Smooth muscle cell (in vitro differentiated cells): ENCODE data around the gene ST14. TPM values are rescaled to one million over a fixed set of nuclear protein-coding genes. Genes with fewer than 3 reads are reported as not detected.

ENCODE experiments used
- DNase-seq: peaks from one replicate; lab custom pipeline; 2025; ENCODE audit not compliant: unreplicated experiment; lab: John Stamatoyannopoulos, UW
- H2AFZ ChIP-seq: fragments of 200-600 bp; sonication (generic); 2 replicates; pipeline ENCODE4 v1.6.0; 2016; ENCODE audit warnings: antibody characterized with exemption, low read depth, mild to moderate bottlenecking
- H3F3A ChIP-seq: fragments of 200-600 bp; sonication (generic); 2 replicates; pipeline ENCODE4 v1.6.0; 2017; ENCODE audit warnings: antibody characterized with exemption, low read depth
- H3K27ac ChIP-seq: fragments of 200-600 bp; sonication (generic); 2 replicates; pipeline ENCODE4 v1.5.1; 2016; ENCODE audit warnings: low read depth, mild to moderate bottlenecking
- H3K27me3 ChIP-seq: fragments of 200-600 bp; sonication (generic); 2 replicates; pipeline ENCODE4 v1.6.1; 2016; ENCODE audit warnings: low read depth, mild to moderate bottlenecking
- H3K36me3 ChIP-seq: fragments of 200-600 bp; sonication (generic); 2 replicates; pipeline ENCODE4 v1.5.1; 2016; ENCODE audit warnings: low read depth
- H3K4me1 ChIP-seq: fragments of 200-600 bp; sonication (generic); 2 replicates; pipeline ENCODE4 v1.5.1; 2016; ENCODE audit warnings: low read depth
- H3K4me2 ChIP-seq: fragments of 200-600 bp; sonication (generic); 2 replicates; pipeline ENCODE4 v1.6.0; 2016; ENCODE audit warnings: mild to moderate bottlenecking
- H3K4me3 ChIP-seq: fragments of 200-600 bp; sonication (generic); 2 replicates; pipeline ENCODE4 v1.5.1; 2016; ENCODE audit warnings: mild to moderate bottlenecking
- H3K79me2 ChIP-seq: fragments of 200-600 bp; sonication (generic); 2 replicates; pipeline ENCODE4 v1.6.0; 2016; ENCODE audit warnings: low read depth, mild to moderate bottlenecking
- H3K9ac ChIP-seq: fragments of 200-600 bp; sonication (generic); 2 replicates; pipeline ENCODE4 v1.6.0; 2016; ENCODE audit warnings: low read depth
- H3K9me3 ChIP-seq: fragments of 200-600 bp; sonication (generic); replicated peaks from 2 replicates; pipeline ENCODE4 v1.5.1; 2016; ENCODE audit warnings: low read depth
- H4K20me1 ChIP-seq: fragments of 200-600 bp; sonication (generic); 2 replicates; pipeline ENCODE4 v1.6.0; 2016; ENCODE audit warnings: low read depth
- WGBS: methylation state at CpG from one replicate; pipeline ENCODE4 v1.1.7; 2016; ENCODE audit warnings: low lambda C conversion rate; 5-methylcytosine and 5-hydroxymethylcytosine counted together
- polyA plus RNA-seq: library from polyadenylated mRNA; unstranded; fragments of >200 nt; fragmentation: Nextera tagmentation; extraction: Ambion mirVana; gene quantifications from 2 replicates; pipeline ENCODE4 v1.2.1, GENCODE V29; 2016
- total RNA-seq: library from RNA; depleted of rRNA; stranded (reverse); fragments of >200 nt; gene quantifications from 2 replicates; pipeline ENCODE4 v1.2.3, GENCODE V29; 2014
- TF ChIP-seq, protein P1 (sequence below): fragments of 200-600 bp; sonication (generic); IDR thresholded peaks from 2 replicates; pipeline ENCODE4 v1.5.1; 2017; ENCODE audit warnings: borderline replicate concordance, mild to moderate bottlenecking, antibody characterized with exemption; ENCODE audit not compliant: insufficient read depth, poor library complexity, severe bottlenecking

Gene ST14
- total and polyA plus RNA-seq, 2 experiments from 2014 or later, result 2.4 to 7.7 TPM

DNA sequence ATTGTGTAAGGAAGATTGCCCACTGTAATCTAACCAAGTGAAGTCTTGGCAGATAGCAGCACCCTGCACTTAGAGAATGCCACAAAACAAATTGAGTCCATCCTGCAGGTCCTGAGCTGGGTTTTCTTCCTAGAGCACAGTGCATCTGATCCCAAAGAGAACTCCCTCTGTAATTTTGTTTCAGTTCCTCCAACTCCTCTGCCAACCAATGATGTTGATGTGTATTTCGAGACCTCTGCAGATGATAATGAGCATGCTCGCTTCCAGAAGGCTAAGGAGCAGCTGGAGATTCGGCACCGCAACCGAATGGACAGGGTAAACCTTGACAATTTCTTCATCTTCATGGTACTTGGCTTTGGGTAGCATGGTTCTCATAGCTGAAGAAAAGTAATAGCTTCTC is 33.1 kb upstream of the ST14 start:
- no peak overlapping the region for H3K4me3 ChIP-seq
- TF ChIP-seq, protein P1, sequence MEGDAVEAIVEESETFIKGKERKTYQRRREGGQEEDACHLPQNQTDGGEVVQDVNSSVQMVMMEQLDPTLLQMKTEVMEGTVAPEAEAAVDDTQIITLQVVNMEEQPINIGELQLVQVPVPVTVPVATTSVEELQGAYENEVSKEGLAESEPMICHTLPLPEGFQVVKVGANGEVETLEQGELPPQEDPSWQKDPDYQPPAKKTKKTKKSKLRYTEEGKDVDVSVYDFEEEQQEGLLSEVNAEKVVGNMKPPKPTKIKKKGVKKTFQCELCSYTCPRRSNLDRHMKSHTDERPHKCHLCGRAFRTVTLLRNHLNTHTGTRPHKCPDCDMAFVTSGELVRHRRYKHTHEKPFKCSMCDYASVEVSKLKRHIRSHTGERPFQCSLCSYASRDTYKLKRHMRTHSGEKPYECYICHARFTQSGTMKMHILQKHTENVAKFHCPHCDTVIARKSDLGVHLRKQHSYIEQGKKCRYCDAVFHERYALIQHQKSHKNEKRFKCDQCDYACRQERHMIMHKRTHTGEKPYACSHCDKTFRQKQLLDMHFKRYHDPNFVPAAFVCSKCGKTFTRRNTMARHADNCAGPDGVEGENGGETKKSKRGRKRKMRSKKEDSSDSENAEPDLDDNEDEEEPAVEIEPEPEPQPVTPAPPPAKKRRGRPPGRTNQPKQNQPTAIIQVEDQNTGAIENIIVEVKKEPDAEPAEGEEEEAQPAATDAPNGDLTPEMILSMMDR, result no peak
- DNase-seq, result no peak
- H3F3A ChIP-seq, result no peaks in the 10 kb centered on the region
- H3K9ac ChIP-seq, result no peak overlapping the region
- H4K20me1 ChIP-seq, result peaks cover 31% of the 10 kb centered on the region
- H3K4me1 ChIP-seq, result no peaks in the 10 kb centered on the region
- no peak overlapping the region for H3K27ac ChIP-seq
- no peaks in the 10 kb centered on the region for H3K79me2 ChIP-seq
- 97% methylated on average over 5 of the region's 5 CpGs for WGBS
- no peaks in the 10 kb centered on the region for H3K9me3 ChIP-seq
- H3K4me2 ChIP-seq, result no peak overlapping the region
- H3K36me3 ChIP-seq, result peaks cover 7% of the 10 kb centered on the region
- H2AFZ ChIP-seq, result no peak overlapping the region
- no peaks in the 10 kb centered on the region for H3K27me3 ChIP-seq

DNA sequence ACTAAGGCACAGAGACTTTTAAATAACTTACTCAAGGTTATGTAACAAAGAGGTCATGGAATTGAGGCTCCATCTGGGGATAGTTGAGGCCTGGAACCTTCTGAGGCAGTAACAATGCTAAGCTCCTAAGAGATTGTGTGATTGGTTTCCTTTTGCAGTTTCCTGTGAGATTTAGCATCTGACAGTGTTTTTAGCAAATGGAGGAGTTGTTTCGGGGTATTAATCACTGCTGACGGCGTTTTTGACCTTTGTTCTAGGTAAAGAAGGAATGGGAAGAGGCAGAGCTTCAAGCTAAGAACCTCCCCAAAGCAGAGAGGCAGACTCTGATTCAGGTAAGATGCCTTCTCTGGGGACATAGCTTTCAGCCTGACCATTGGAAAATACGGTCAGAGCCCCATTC is 32.1 kb upstream of the ST14 start:
- Histone ChIP-seq H3K27ac (no peak overlapping the region), H3K36me3 (peaks cover 7% of the 10 kb centered on the region), H3K4me1 (no peaks in the 10 kb centered on the region), H3K79me2 (no peaks in the 10 kb centered on the region), H4K20me1 (peaks cover 31% of the 10 kb centered on the region), H3K4me3 (no peak overlapping the region), H3F3A (no peaks in the 10 kb centered on the region), H3K9me3 (no peaks in the 10 kb centered on the region), H2AFZ (no peak overlapping the region), H3K4me2 (no peak overlapping the region), H3K9ac (no peak overlapping the region), H3K27me3 (no peaks in the 10 kb centered on the region)
- 95% methylated on average over 4 of the region's 4 CpGs for WGBS
- no peak for DNase-seq
- TF ChIP-seq, protein P1, result no peak

DNA sequence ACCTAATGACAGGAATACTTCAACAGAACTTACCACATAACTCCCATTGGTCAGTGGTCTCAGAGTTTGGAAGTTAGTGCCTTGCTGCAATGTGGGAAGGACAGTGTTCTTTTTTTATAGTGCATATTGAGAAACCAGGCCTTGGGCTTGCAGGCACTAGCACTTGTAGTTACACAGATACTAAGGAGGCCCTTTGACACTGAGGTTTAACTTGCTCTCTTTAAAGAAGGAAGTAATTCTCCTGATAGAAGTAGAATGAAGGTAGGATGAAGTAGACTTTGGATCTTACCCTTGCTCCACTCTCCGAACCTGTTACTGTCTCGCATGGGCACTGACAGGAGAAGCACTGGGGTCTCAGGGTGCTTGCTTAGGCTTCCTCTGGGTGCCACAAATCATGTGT is 31.0 kb upstream of the ST14 start:
- H3K79me2 ChIP-seq, result no peaks in the 10 kb centered on the region
- no peaks in the 10 kb centered on the region for H3K9me3 ChIP-seq
- DNase-seq, result no peak
- 98% methylated on average over 2 of the region's 2 CpGs for WGBS
- H3F3A ChIP-seq, result no peaks in the 10 kb centered on the region
- peaks cover 30% of the 10 kb centered on the region for H4K20me1 ChIP-seq
- no peaks in the 10 kb centered on the region for H3K27me3 ChIP-seq
- no peak overlapping the region for H2AFZ ChIP-seq
- no peak overlapping the region for H3K9ac ChIP-seq
- H3K4me3 ChIP-seq, result no peak overlapping the region
- no peak overlapping the region for H3K27ac ChIP-seq
- no peak overlapping the region for H3K4me2 ChIP-seq
- peaks cover 7% of the 10 kb centered on the region for H3K36me3 ChIP-seq
- no peaks in the 10 kb centered on the region for H3K4me1 ChIP-seq
- TF ChIP-seq, protein P1, result no peak

DNA sequence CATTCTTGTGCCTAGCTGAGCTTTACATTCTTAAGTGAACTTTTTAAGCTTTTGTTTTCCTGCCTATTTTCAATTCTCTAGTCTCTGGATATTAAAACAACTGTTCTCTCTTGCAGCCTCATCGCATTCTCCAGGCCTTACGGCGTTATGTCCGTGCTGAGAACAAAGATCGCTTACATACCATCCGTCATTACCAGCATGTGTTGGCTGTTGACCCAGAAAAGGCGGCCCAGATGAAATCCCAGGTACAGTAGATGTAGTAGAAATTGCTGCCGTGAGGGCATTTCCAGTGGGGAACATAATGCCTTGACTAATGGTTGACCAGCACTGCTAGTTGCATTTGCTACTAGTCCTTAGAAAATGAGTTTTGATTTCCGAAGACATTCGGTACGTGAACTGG is 29.7 kb upstream of the ST14 start:
- Histone ChIP-seq H3K4me3 (no peak overlapping the region), H4K20me1 (peaks cover 22% of the 10 kb centered on the region), H3F3A (no peaks in the 10 kb centered on the region), H3K79me2 (no peaks in the 10 kb centered on the region), H3K4me1 (no peaks in the 10 kb centered on the region), H2AFZ (no peak overlapping the region), H3K36me3 (peaks cover 7% of the 10 kb centered on the region), H3K9me3 (no peaks in the 10 kb centered on the region), H3K9ac (no peak overlapping the region), H3K27me3 (no peaks in the 10 kb centered on the region), H3K4me2 (no peak overlapping the region), H3K27ac (no peak overlapping the region)
- TF ChIP-seq, protein P1, result no peak
- DNase-seq, result no peak
- 96% methylated on average over 11 of the region's 11 CpGs for WGBS
